ENCODE data around the gene RASAL3.

RASAL3 gene

GRCh38 chr19:15429825-15430467 lies 34.4 kb downstream of the RASAL3 start:
- Histone ChIP-seq H3K9ac (ENCODE audit: low read depth, low read length) (no peak overlapping the region), H3K4me1 (ENCODE audit: control insufficient read depth, insufficient read depth, low read length) (peaks cover 11% of the 10 kb centered on the region), H3K9me3 (ENCODE audit: control insufficient read depth, insufficient read depth, low read length) (no peaks in the 10 kb centered on the region), H3K4me3 (ENCODE audit: low read depth, low read length) (no peak overlapping the region), H3K27me3 (ENCODE audit: control insufficient read depth, insufficient read depth, low read length) (no peaks in the 10 kb centered on the region), H3K27ac (ENCODE audit: low read depth, low read length) (no peak overlapping the region), H3K36me3 (ENCODE audit: control insufficient read depth, insufficient read depth, low read length) (peaks cover 25% of the 10 kb centered on the region)

DNA sequence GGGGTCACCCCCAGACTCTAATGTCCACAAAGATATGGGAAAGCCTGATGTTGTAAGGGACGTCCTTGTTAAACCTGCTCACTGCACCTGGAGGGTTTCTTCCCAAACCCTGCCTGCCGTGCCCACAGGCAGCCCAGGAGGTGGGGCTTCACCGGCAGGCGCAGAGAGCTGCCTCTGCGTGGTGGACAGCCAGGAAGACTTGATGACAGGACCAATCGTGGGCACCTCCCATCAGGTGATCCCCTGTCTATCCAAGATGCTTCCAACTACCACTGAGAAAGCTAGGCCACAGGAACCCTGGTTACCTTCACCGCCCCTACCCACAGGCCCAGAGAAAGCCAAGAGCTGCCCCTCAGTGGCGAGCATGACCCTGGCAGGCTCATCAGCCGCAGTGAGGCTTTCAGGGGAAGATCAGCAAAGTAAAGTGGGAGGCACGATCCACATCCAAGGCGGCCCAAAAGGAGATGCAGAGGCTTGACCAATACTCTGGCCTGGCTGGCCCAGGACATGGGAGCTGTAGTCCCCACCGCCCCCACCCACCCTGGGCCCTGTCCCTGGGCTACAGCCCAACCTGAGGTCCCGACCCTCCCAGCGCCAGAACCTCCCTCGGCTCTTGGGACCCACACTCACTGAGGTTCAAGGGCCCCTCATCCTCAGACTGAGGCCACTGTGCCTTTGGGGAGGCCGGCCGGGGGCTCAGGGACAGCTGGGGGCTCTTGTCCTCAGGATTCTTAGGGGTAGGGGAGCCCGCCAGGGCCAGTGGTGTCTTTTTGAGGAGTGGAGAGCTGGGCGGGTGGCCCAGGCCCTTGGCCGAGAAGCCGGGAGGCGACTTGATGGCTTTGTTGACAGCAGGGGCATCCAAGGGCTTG lies 35.2 kb downstream of the RASAL3 start:
- Histone ChIP-seq H3K27me3 (ENCODE audit: control insufficient read depth, insufficient read depth, low read length) (no peaks in the 10 kb centered on the region), H3K4me1 (ENCODE audit: control insufficient read depth, insufficient read depth, low read length) (peaks cover 11% of the 10 kb centered on the region), H3K9ac (ENCODE audit: low read depth, low read length) (no peak overlapping the region), H3K4me3 (ENCODE audit: low read depth, low read length) (no peak overlapping the region), H3K36me3 (ENCODE audit: control insufficient read depth, insufficient read depth, low read length) (peaks cover 32% of the 10 kb centered on the region), H3K9me3 (ENCODE audit: control insufficient read depth, insufficient read depth, low read length) (no peaks in the 10 kb centered on the region), H3K27ac (ENCODE audit: low read depth, low read length) (no peak overlapping the region)

DNA sequence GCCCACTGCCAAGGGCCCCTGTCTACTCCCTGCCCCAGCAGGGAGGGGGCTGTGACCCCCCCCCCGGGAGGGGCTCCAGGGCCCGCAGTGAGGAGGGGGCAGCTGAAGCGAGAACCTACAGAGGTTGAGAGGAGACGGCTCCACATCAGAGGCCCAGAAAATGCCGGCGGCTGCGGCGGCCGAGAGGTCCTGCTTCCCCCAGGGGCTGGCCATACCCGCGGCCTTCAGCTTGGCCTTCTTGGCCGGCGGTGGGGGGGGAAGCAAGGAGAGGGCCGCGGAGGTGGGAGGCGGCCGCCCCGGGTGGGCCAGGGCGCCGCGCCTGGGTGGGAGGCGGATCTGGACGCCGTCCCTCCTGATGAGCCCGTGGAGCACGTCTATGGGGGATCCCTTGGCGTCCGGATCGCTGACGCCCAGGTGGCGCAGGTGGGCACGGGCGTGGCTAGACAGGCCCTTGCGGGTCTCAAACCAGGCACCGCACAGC lies 36.3 kb downstream of the RASAL3 start:
- Histone ChIP-seq H3K27ac (ENCODE audit: low read depth, low read length) (no peak overlapping the region), H3K4me1 (ENCODE audit: control insufficient read depth, insufficient read depth, low read length) (peaks cover 6% of the 10 kb centered on the region; the same call in 1 of the 2 replicates), H3K36me3 (ENCODE audit: control insufficient read depth, insufficient read depth, low read length) (peaks cover 44% of the 10 kb centered on the region), H3K4me3 (ENCODE audit: low read depth, low read length) (no peak overlapping the region), H3K9me3 (ENCODE audit: control insufficient read depth, insufficient read depth, low read length) (no peaks in the 10 kb centered on the region), H3K27me3 (ENCODE audit: control insufficient read depth, insufficient read depth, low read length) (no peaks in the 10 kb centered on the region), H3K9ac (ENCODE audit: low read depth, low read length) (no peak overlapping the region)

DNA sequence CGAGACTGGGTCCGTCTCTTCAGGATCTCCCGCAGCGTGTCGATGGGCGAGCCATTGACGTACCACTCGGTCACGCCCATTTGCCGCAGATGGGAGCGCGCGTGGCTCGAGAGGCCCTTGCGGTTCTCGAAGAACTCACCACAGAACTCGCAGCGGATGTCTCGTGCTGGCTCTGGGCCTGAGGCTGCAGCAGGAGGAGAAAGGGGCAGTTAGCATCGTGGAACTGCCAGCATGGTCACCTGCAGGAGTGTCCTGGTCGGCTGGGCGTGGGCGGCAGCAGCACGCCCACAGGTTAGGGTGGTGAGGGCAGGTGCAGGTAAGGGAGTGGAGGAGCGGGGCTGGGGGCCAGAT lies 37.0 kb downstream of the RASAL3 start:
- H3K36me3 ChIP-seq (ENCODE audit: control insufficient read depth, insufficient read depth, low read length) = peaks cover 51% of the 10 kb centered on the region
- no peak overlapping the region for H3K4me3 ChIP-seq (ENCODE audit: low read depth, low read length)
- H3K9ac ChIP-seq (ENCODE audit: low read depth, low read length) = no peak overlapping the region
- H3K9me3 ChIP-seq (ENCODE audit: control insufficient read depth, insufficient read depth, low read length) = no peaks in the 10 kb centered on the region
- H3K27ac ChIP-seq (ENCODE audit: low read depth, low read length) = no peak overlapping the region
- H3K27me3 ChIP-seq (ENCODE audit: control insufficient read depth, insufficient read depth, low read length) = no peaks in the 10 kb centered on the region
- peaks cover 6% of the 10 kb centered on the region; the same call in 1 of the 2 replicates for H3K4me1 ChIP-seq (ENCODE audit: control insufficient read depth, insufficient read depth, low read length)

DNA sequence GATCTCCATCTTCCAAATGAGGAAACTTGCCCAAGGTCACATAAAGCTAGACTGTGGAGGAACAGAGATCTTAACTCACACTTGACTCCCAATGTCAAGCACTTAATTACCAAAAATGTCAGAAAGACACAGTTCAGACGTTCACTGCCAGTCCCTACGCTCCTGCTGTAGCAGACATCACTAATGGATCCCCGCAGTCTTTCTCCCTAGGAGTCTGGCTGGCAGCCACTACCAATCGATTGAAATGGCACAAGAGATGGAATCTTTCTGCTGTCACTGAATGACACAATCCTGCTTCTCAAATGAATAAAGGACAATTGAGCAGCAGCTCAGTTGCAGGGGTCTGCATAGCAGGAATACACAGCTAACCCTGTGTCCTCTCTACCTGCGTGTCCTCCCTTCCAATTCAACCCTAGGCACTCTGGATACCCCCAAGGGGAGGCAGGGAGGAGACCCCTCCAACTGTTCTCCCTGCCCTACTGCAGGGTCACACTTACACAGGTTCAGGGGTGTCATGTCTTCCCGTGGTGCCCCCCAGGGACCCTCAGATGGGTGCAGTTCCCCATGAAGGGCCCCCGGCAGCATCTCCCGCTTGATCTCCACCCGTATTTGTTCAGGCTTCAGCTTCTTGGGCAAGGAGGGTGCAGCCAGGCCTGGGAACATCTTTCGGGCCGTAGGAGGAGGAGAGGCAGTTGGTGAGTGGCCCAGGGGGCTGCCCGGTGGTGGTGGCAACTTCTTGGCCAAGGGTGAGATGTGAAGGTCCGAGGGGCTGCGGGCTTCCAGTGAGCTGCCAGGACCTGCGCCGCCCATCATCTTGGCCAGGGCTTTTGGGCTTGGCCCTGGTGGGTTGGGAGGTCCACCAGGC lies 37.6 kb downstream of the RASAL3 start:
- Histone ChIP-seq H3K4me3 (ENCODE audit: low read depth, low read length) (no peak overlapping the region), H3K27me3 (ENCODE audit: control insufficient read depth, insufficient read depth, low read length) (no peaks in the 10 kb centered on the region), H3K9me3 (ENCODE audit: control insufficient read depth, insufficient read depth, low read length) (no peaks in the 10 kb centered on the region), H3K9ac (ENCODE audit: low read depth, low read length) (no peak overlapping the region), H3K36me3 (ENCODE audit: control insufficient read depth, insufficient read depth, low read length) (peaks cover 52% of the 10 kb centered on the region), H3K4me1 (ENCODE audit: control insufficient read depth, insufficient read depth, low read length) (peaks cover 6% of the 10 kb centered on the region; the same call in 1 of the 2 replicates), H3K27ac (ENCODE audit: low read depth, low read length) (no peak overlapping the region)

GRCh38 chr19:15425321-15425950 lies 38.9 kb downstream of the RASAL3 start:
- Histone ChIP-seq H3K4me1 (ENCODE audit: control insufficient read depth, insufficient read depth, low read length) (no peaks in the 10 kb centered on the region), H3K9ac (ENCODE audit: low read depth, low read length) (no peak overlapping the region), H3K4me3 (ENCODE audit: low read depth, low read length) (no peak overlapping the region), H3K36me3 (ENCODE audit: control insufficient read depth, insufficient read depth, low read length) (peaks cover 52% of the 10 kb centered on the region), H3K27me3 (ENCODE audit: control insufficient read depth, insufficient read depth, low read length) (no peaks in the 10 kb centered on the region), H3K9me3 (ENCODE audit: control insufficient read depth, insufficient read depth, low read length) (no peaks in the 10 kb centered on the region), H3K27ac (ENCODE audit: low read depth, low read length) (no peak overlapping the region)

GRCh38 chr19:15424692-15425272 lies 39.6 kb downstream of the RASAL3 start:
- Histone ChIP-seq H3K4me3 (ENCODE audit: low read depth, low read length) (no peak overlapping the region), H3K27ac (ENCODE audit: low read depth, low read length) (no peak overlapping the region), H3K4me1 (ENCODE audit: control insufficient read depth, insufficient read depth, low read length) (no peaks in the 10 kb centered on the region), H3K27me3 (ENCODE audit: control insufficient read depth, insufficient read depth, low read length) (no peaks in the 10 kb centered on the region), H3K9me3 (ENCODE audit: control insufficient read depth, insufficient read depth, low read length) (no peaks in the 10 kb centered on the region), H3K36me3 (ENCODE audit: control insufficient read depth, insufficient read depth, low read length) (peaks cover 52% of the 10 kb centered on the region), H3K9ac (ENCODE audit: low read depth, low read length) (no peak overlapping the region)

DNA sequence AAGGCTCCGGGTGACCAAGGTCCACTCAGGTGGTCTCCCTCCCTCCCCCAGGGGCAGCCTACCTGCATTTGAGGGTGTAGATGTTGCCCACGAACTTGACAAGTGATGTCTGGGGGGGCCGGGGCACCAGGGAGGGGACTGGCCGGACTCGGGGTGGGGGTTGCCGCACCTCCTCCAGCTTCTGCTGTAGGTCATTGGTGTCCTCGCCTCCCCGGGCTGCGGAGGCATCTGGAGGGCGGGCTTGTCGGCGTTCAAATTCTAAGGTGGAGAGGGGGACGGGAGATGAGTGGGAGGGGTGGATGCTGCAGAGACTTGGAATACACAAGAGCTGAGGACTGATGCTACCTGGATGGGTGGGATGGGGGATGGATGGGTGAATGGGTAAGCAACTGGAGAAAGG lies 40.2 kb downstream of the RASAL3 start:
- Histone ChIP-seq H3K27ac (ENCODE audit: low read depth, low read length) (no peak overlapping the region), H3K36me3 (ENCODE audit: control insufficient read depth, insufficient read depth, low read length) (peaks cover 52% of the 10 kb centered on the region), H3K4me3 (ENCODE audit: low read depth, low read length) (no peak overlapping the region), H3K9ac (ENCODE audit: low read depth, low read length) (no peak overlapping the region), H3K27me3 (ENCODE audit: control insufficient read depth, insufficient read depth, low read length) (no peaks in the 10 kb centered on the region), H3K4me1 (ENCODE audit: control insufficient read depth, insufficient read depth, low read length) (no peaks in the 10 kb centered on the region), H3K9me3 (ENCODE audit: control insufficient read depth, insufficient read depth, low read length) (no peaks in the 10 kb centered on the region)

DNA sequence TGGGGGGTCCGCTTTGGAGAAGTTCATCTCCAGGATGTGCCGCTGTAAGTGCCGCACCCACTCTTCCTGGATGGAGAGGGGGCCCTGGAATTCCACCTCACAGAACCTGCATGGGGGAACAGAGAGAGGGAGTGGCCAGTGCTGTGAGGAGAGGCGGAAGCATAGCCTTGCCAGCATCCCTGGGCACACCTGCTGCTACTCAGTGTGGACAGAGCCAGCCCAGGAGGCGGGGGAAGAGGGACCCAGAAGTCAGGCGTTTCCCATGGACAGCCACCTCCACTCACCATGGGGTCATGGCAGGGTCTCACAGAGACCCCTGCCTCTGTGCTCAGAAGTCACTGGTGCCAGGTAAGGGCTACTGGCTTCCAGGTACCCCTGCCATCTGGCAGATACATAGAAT lies 41.2 kb downstream of the RASAL3 start:
- H3K9me3 ChIP-seq (ENCODE audit: control insufficient read depth, insufficient read depth, low read length) = no peaks in the 10 kb centered on the region
- no peak overlapping the region for H3K27ac ChIP-seq (ENCODE audit: low read depth, low read length)
- no peak overlapping the region for H3K9ac ChIP-seq (ENCODE audit: low read depth, low read length)
- H3K27me3 ChIP-seq (ENCODE audit: control insufficient read depth, insufficient read depth, low read length) = no peaks in the 10 kb centered on the region
- peaks cover 52% of the 10 kb centered on the region for H3K36me3 ChIP-seq (ENCODE audit: control insufficient read depth, insufficient read depth, low read length)
- H3K4me1 ChIP-seq (ENCODE audit: control insufficient read depth, insufficient read depth, low read length) = no peaks in the 10 kb centered on the region
- H3K4me3 ChIP-seq (ENCODE audit: low read depth, low read length) = no peak overlapping the region
